HG03378 (cell line): ENCODE data around the gene RPL18A.

ENCODE experiments used
- ATAC-seq: cut with Tn5 transposase; IDR thresholded peaks from one replicate; pipeline ENCODE4 v1.9.1; 2021; ENCODE audit warnings: mild to moderate bottlenecking, moderate library complexity; ENCODE audit not compliant: unreplicated experiment

RPL18A gene

GRCh38 chr19:17908244-17908643 lies 48.5 kb downstream of the RPL18A start:
- no peak for ATAC-seq

- no peak for ATAC-seq
Observed at GRCh38 chr19:17909003-17909732, 49.5 kb downstream of the RPL18A start.

- no peak for ATAC-seq
Observed at GRCh38 chr19:17910791-17911360, 51.2 kb downstream of the RPL18A start.
